ENCODE data around the gene TBC1D21.

DNA sequence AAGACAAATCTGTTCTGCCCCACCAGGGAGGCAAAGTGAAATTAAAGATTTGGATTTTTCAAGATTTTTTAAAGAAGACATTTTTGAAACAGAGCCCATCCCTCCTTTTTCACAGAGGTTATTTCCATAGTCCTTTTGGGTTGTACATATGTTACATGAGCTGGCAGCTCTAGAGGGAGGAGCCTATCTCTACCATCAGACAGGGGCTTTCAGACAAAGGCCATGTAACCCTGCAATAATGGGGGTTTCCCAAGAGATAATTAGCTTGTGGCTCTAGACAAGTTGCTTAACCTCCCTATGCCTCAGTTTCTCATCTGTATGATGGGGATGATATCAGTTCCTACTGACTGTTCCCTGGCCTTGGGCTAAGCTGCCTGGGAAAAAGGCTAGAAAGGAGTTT lies 8.0 kb upstream of the TBC1D21 start:
- TF ChIP-seq, protein P1, sequence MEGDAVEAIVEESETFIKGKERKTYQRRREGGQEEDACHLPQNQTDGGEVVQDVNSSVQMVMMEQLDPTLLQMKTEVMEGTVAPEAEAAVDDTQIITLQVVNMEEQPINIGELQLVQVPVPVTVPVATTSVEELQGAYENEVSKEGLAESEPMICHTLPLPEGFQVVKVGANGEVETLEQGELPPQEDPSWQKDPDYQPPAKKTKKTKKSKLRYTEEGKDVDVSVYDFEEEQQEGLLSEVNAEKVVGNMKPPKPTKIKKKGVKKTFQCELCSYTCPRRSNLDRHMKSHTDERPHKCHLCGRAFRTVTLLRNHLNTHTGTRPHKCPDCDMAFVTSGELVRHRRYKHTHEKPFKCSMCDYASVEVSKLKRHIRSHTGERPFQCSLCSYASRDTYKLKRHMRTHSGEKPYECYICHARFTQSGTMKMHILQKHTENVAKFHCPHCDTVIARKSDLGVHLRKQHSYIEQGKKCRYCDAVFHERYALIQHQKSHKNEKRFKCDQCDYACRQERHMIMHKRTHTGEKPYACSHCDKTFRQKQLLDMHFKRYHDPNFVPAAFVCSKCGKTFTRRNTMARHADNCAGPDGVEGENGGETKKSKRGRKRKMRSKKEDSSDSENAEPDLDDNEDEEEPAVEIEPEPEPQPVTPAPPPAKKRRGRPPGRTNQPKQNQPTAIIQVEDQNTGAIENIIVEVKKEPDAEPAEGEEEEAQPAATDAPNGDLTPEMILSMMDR (conservative IDR thresholded peaks at IDR 0.05), result no peak
- TF ChIP-seq EZH2 (IDR thresholded peaks at IDR 0.05; ENCODE audit: low read depth), result no peak

Measured in PC-9 (cell line).